ENCODE data around the gene ANKRD12. TPM values are rescaled to one million over a fixed set of nuclear protein-coding genes. Genes with fewer than 3 reads are reported as not detected.

The ANKRD12 gene
- polyA plus RNA-seq, 1 donor from 2014 or later: 32.3 TPM

DNA sequence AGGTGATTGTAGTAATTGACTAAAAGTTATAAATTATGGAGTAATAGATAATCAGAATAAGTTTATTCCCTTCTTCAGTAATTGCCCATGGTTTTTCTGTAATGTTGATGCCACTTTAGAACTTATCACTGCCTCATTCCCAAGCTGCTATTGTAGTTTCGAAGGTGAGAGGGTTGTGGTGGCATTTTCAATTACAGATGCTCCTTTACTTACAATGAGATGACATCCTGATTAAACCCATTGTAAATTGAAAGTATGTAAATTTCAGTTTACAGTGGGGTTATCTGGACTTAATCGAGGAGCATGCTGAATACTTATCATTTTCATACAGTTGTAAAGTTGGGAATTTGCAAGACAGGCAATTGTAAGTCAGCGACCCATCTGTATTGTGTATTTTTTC lies 31.2 kb upstream of the ANKRD12 start:
- Histone ChIP-seq H3K9me2 (ENCODE audit: insufficient read depth, low read length) (no peaks in the 10 kb centered on the region), H3K4me2 (ENCODE audit: low read length) (peak overlapping the region; percentile 76), H3K27me3 (ENCODE audit: insufficient read depth, low read depth, low read length) (no peaks in the 10 kb centered on the region), H3K36me3 (ENCODE audit: insufficient read depth, low read length) (no peaks in the 10 kb centered on the region), H3F3A (ENCODE audit: insufficient read depth, low read length, poor library complexity, severe bottlenecking) (peaks cover 3% of the 10 kb centered on the region), H3K79me2 (replicated peaks; ENCODE audit: insufficient read depth, low read length) (peaks cover 75% of the 10 kb centered on the region), H2AFZ (ENCODE audit: low read depth, low read length) (no peak overlapping the region), H4K20me1 (ENCODE audit: insufficient read depth) (peaks cover 9% of the 10 kb centered on the region), H3K4me3 (ENCODE audit: low read length) (peak overlapping the region; percentile 70), H3K9ac (ENCODE audit: low read length) (peak overlapping the region; percentile 92), H3K27ac (ENCODE audit: low read length) (no peak overlapping the region), H3K9me3 (ENCODE audit: low read length) (no peaks in the 10 kb centered on the region)
- no peak for TF ChIP-seq POLR2AphosphoS5 (IDR thresholded peaks at IDR 0.05)
- TF ChIP-seq, protein P1, sequence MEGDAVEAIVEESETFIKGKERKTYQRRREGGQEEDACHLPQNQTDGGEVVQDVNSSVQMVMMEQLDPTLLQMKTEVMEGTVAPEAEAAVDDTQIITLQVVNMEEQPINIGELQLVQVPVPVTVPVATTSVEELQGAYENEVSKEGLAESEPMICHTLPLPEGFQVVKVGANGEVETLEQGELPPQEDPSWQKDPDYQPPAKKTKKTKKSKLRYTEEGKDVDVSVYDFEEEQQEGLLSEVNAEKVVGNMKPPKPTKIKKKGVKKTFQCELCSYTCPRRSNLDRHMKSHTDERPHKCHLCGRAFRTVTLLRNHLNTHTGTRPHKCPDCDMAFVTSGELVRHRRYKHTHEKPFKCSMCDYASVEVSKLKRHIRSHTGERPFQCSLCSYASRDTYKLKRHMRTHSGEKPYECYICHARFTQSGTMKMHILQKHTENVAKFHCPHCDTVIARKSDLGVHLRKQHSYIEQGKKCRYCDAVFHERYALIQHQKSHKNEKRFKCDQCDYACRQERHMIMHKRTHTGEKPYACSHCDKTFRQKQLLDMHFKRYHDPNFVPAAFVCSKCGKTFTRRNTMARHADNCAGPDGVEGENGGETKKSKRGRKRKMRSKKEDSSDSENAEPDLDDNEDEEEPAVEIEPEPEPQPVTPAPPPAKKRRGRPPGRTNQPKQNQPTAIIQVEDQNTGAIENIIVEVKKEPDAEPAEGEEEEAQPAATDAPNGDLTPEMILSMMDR (IDR thresholded peaks at IDR 0.05; ENCODE audit: poor library complexity, severe bottlenecking): no peak
- TF ChIP-seq EZH2 (IDR thresholded peaks at IDR 0.05; ENCODE audit: borderline replicate concordance, insufficient read depth, low read length, poor library complexity, severe bottlenecking): no peak
- TF ChIP-seq, protein P2, sequence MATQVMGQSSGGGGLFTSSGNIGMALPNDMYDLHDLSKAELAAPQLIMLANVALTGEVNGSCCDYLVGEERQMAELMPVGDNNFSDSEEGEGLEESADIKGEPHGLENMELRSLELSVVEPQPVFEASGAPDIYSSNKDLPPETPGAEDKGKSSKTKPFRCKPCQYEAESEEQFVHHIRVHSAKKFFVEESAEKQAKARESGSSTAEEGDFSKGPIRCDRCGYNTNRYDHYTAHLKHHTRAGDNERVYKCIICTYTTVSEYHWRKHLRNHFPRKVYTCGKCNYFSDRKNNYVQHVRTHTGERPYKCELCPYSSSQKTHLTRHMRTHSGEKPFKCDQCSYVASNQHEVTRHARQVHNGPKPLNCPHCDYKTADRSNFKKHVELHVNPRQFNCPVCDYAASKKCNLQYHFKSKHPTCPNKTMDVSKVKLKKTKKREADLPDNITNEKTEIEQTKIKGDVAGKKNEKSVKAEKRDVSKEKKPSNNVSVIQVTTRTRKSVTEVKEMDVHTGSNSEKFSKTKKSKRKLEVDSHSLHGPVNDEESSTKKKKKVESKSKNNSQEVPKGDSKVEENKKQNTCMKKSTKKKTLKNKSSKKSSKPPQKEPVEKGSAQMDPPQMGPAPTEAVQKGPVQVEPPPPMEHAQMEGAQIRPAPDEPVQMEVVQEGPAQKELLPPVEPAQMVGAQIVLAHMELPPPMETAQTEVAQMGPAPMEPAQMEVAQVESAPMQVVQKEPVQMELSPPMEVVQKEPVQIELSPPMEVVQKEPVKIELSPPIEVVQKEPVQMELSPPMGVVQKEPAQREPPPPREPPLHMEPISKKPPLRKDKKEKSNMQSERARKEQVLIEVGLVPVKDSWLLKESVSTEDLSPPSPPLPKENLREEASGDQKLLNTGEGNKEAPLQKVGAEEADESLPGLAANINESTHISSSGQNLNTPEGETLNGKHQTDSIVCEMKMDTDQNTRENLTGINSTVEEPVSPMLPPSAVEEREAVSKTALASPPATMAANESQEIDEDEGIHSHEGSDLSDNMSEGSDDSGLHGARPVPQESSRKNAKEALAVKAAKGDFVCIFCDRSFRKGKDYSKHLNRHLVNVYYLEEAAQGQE (IDR thresholded peaks at IDR 0.05; ENCODE audit: borderline replicate concordance): no peak
- no peak for TF ChIP-seq SMC3 (conservative IDR thresholded peaks at IDR 0.05; ENCODE audit: poor library complexity)
- TF ChIP-seq RAD21 (conservative IDR thresholded peaks at IDR 0.05): no peak
- TF ChIP-seq EP300 (conservative IDR thresholded peaks at IDR 0.05; ENCODE audit: poor library complexity, severe bottlenecking): no peak
- TF ChIP-seq MXI1 (conservative IDR thresholded peaks at IDR 0.05; ENCODE audit: poor library complexity, severe bottlenecking): no peak
- TF ChIP-seq TAF1 (IDR thresholded peaks at IDR 0.05; ENCODE audit: low read depth): no peak

DNA sequence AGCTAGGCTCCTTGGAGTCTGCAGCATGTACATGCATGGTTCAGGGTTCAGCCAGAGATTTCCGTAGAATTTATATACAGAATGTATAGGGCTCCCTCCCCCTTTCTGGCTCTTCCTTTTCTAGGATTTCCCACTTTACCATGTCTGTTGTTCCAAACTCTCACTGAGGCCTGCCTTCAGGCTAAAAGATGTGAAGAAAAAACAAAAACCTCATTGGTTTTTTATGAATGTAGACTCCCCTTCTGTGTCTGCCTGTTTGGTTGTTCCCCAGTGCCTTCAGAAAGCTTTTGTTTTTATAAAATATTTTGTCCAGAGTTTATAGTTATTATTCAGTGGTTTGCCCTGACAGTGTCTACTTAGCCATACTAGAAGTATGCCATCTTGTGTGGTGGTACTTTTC lies 30.5 kb upstream of the ANKRD12 start:
- H3K9me3 ChIP-seq (ENCODE audit: low read length): no peaks in the 10 kb centered on the region
- H3K79me2 ChIP-seq (replicated peaks; ENCODE audit: insufficient read depth, low read length): peaks cover 81% of the 10 kb centered on the region
- no peaks in the 10 kb centered on the region for H3K27me3 ChIP-seq (ENCODE audit: insufficient read depth, low read depth, low read length)
- H3K9ac ChIP-seq (ENCODE audit: low read length): peak overlapping the region; percentile 20
- no peaks in the 10 kb centered on the region for H3K9me2 ChIP-seq (ENCODE audit: insufficient read depth, low read length)
- H2AFZ ChIP-seq (ENCODE audit: low read depth, low read length): no peak overlapping the region
- TF ChIP-seq TAF1 (IDR thresholded peaks at IDR 0.05; ENCODE audit: low read depth) (no peak), EZH2 (IDR thresholded peaks at IDR 0.05; ENCODE audit: borderline replicate concordance, insufficient read depth, low read length, poor library complexity, severe bottlenecking) (no peak), POLR2AphosphoS5 (IDR thresholded peaks at IDR 0.05) (no peak), SMC3 (conservative IDR thresholded peaks at IDR 0.05; ENCODE audit: poor library complexity) (no peak), RAD21 (conservative IDR thresholded peaks at IDR 0.05) (no peak), EP300 (conservative IDR thresholded peaks at IDR 0.05; ENCODE audit: poor library complexity, severe bottlenecking) (no peak)
- TF ChIP-seq, protein P1 (IDR thresholded peaks at IDR 0.05; ENCODE audit: poor library complexity, severe bottlenecking): no peak
- H3F3A ChIP-seq (ENCODE audit: insufficient read depth, low read length, poor library complexity, severe bottlenecking): peaks cover 3% of the 10 kb centered on the region
- H3K27ac ChIP-seq (ENCODE audit: low read length): no peak overlapping the region
- H3K4me2 ChIP-seq (ENCODE audit: low read length): peak overlapping the region; percentile 76
- peaks cover 9% of the 10 kb centered on the region for H4K20me1 ChIP-seq (ENCODE audit: insufficient read depth)
- peak overlapping the region; percentile 70 for H3K4me3 ChIP-seq (ENCODE audit: low read length)
- no peaks in the 10 kb centered on the region for H3K36me3 ChIP-seq (ENCODE audit: insufficient read depth, low read length)

Data from neural cell (in vitro differentiated cells).